IMR-90 (cell line): ENCODE results near the gene AMIGO3. TPM values are rescaled to one million over a fixed set of nuclear protein-coding genes. Genes with fewer than 3 reads are reported as not detected.

Experiments
- ATAC-seq: fragments of 200-7000 bp; cut with Tn5 transposase; 2 replicates; pipeline ENCODE4 v1.9.1; 2020; ENCODE audit warnings: low read depth, mild to moderate bottlenecking, moderate library complexity
- BruUV-seq: library from RNA; stranded (reverse); fragments of 400-500 nt; replicated peaks from 2 replicates; lab custom pipeline; 2021; lab: Mats Ljungman, UMichigan
- CTCF ChIA-PET: fragments of 300-600 bp; formaldehyde crosslinking; extraction: SDS; loops from one replicate; lab custom pipeline; 2021; ENCODE audit warnings: antibody characterized with exemption; lab: Yijun Ruan, JAX
- POLR2A ChIA-PET: fragments of 300-600 bp; sonication (Branson Sonifier 250); formaldehyde crosslinking; loops from one replicate; lab custom pipeline; 2022; ENCODE audit warnings: antibody characterized with exemption; ENCODE audit not compliant: unreplicated experiment; lab: Charles Lee
- DNase-seq: peaks from one replicate; pipeline ENCODE4 v3.0.0; 2013
- H2AFZ ChIP-seq: replicated peaks from 2 replicates; pipeline ENCODE3; 2013; ENCODE audit warnings: low read length, mild to moderate bottlenecking; ENCODE audit not compliant: poor library complexity
- H2AK5ac ChIP-seq: 2 replicates; pipeline ENCODE4 v1.6.1; 2013; ENCODE audit warnings: low read depth, low read length, inconsistent platforms
- H2AK9ac ChIP-seq: replicated peaks from 2 replicates; pipeline ENCODE3; 2013; ENCODE audit warnings: mild to moderate bottlenecking, low read depth, low read length, moderate library complexity; ENCODE audit not compliant: poor library complexity
- H2BK120ac ChIP-seq: 2 replicates; pipeline ENCODE4 v1.6.1; 2013; ENCODE audit warnings: low read depth, low read length, inconsistent platforms
- H2BK15ac ChIP-seq: 3 replicates; pipeline ENCODE4 v1.6.1; 2013; ENCODE audit warnings: low read depth, low read length, inconsistent platforms
- H2BK20ac ChIP-seq: 2 replicates; pipeline ENCODE4 v1.6.1; 2013; ENCODE audit warnings: low read depth, mild to moderate bottlenecking, inconsistent platforms, low read length, moderate library complexity
- H2BK5ac ChIP-seq: 2 replicates; pipeline ENCODE4 v1.6.1; 2013; ENCODE audit warnings: mild to moderate bottlenecking, low read depth, low read length, inconsistent platforms; ENCODE audit not compliant: poor library complexity, severe bottlenecking
- H3K14ac ChIP-seq: replicated peaks from 2 replicates; pipeline ENCODE4 v1.6.1; 2013; ENCODE audit warnings: low read depth, low read length, inconsistent platforms
- H3K18ac ChIP-seq: 2 replicates; pipeline ENCODE4 v1.6.1; 2013; ENCODE audit warnings: low read depth, low read length, control low read depth
- H3K23ac ChIP-seq: 2 replicates; pipeline ENCODE4 v1.6.1; 2013; ENCODE audit warnings: low read depth, low read length, inconsistent platforms
- H3K27ac ChIP-seq: 2 replicates; pipeline ENCODE4 v1.5.1; 2013; ENCODE audit warnings: mild to moderate bottlenecking, control low read depth, low read length; ENCODE audit not compliant: insufficient read depth
- H3K27me3 ChIP-seq: 2 replicates; pipeline ENCODE4 v1.6.1; 2013; ENCODE audit warnings: low read length; ENCODE audit not compliant: control insufficient read depth, insufficient read depth
- H3K36me3 ChIP-seq: 2 replicates; pipeline ENCODE4 v1.6.1; 2013; ENCODE audit warnings: low read length, mixed read lengths; ENCODE audit not compliant: control insufficient read depth, insufficient read depth
- H3K4ac ChIP-seq: 2 replicates; pipeline ENCODE4 v1.6.1; 2013; ENCODE audit warnings: low read depth, low read length, inconsistent platforms
- H3K4me1 ChIP-seq: 2 replicates; pipeline ENCODE4 v1.6.1; 2013; ENCODE audit warnings: low read length, mixed read lengths; ENCODE audit not compliant: control insufficient read depth, insufficient read depth
- H3K4me2 ChIP-seq: 2 replicates; pipeline ENCODE4 v1.6.1; 2013; ENCODE audit warnings: low read depth, mild to moderate bottlenecking, control low read depth, low read length, moderate library complexity
- H3K4me3 ChIP-seq: 2 replicates; pipeline ENCODE4 v1.5.1; 2013; ENCODE audit warnings: low read depth, mild to moderate bottlenecking, control low read depth, low read length, moderate library complexity; ENCODE audit not compliant: insufficient read depth
- H3K56ac ChIP-seq: 2 replicates; pipeline ENCODE4 v1.6.1; 2013; ENCODE audit warnings: low read length, inconsistent platforms; ENCODE audit not compliant: insufficient read depth; ENCODE audit errors: extremely low read depth
- H3K79me1 ChIP-seq, 2 experiments: 2 replicates each; pipeline ENCODE4 v1.6.1; 2013; ENCODE audit warnings: low read length in 2 of 2, inconsistent platforms in 1 of 2, low read depth in 1 of 2
- H3K9ac ChIP-seq: 2 replicates; pipeline ENCODE4 v1.6.1; 2013; ENCODE audit warnings: low read depth, low read length, control low read depth
- H3K9me1 ChIP-seq: 2 replicates; pipeline ENCODE4 v1.6.1; 2013; ENCODE audit warnings: low read length, inconsistent platforms; ENCODE audit not compliant: insufficient read depth
- H3K9me3 ChIP-seq: 2 replicates; pipeline ENCODE4 v1.6.1; 2013; ENCODE audit warnings: low read length; ENCODE audit not compliant: control insufficient read depth, insufficient read depth
- H4K20me1 ChIP-seq: 2 replicates; pipeline ENCODE4 v1.6.1; 2013; ENCODE audit warnings: low read length, inconsistent platforms; ENCODE audit not compliant: insufficient read depth
- H4K5ac ChIP-seq: 2 replicates; pipeline ENCODE4 v1.6.1; 2013; ENCODE audit warnings: mild to moderate bottlenecking, low read depth, low read length, control low read depth
- H4K8ac ChIP-seq, 2 experiments: 2 replicates each; pipeline ENCODE4 v1.6.1; 2013; ENCODE audit warnings: low read depth in 2 of 2, low read length in 2 of 2, control low read depth in 1 of 2, inconsistent platforms in 1 of 2
- H4K91ac ChIP-seq: 2 replicates; pipeline ENCODE4 v1.6.1; 2013; ENCODE audit warnings: low read depth, low read length, inconsistent platforms; ENCODE audit not compliant: insufficient read depth
- BHLHE40 ChIP-seq: fragments of 150-350 bp; IDR thresholded peaks from 2 replicates; pipeline ENCODE4 v1.6.1; 2016; ENCODE audit warnings: mild to moderate bottlenecking, low read depth, low read length
- ELK1 ChIP-seq: fragments of 150-350 bp; IDR thresholded peaks from 2 replicates; pipeline ENCODE4 v1.6.1; 2016; ENCODE audit warnings: low read depth, mild to moderate bottlenecking, low read length, moderate library complexity, borderline replicate concordance
- WGBS, 2 experiments: methylation state at CpG; one replicate each; pipeline versions ENCODE4 v1.1.5 to v1.1.7; 2013; ENCODE audit warnings: missing lambda C conversion rate in 2 of 2; ENCODE audit not compliant: insufficient read length in 1 of 2; ENCODE audit errors: extremely low coverage in 2 of 2; 5-methylcytosine and 5-hydroxymethylcytosine counted together
- dilution Hi-C: fragments of 300-500 bp; cut with HindIII; formaldehyde crosslinking; loops from one replicate; pipeline ENCODE4 v1.14.3; 2018; ENCODE audit warnings: low sequenced_read_pairs; ENCODE audit not compliant: unreplicated experiment
- in situ Hi-C: fragments of 300-500 bp; cut with MboI; formaldehyde crosslinking; loops from 3 replicates; pipeline ENCODE4 v1.14.3; 2019; ENCODE audit warnings: low sequenced_read_pairs, inconsistent platforms, mixed read lengths
- intact Hi-C: fragments of 100-400 bp; cut with micrococcal nuclease; formaldehyde crosslinking; loops from 2 replicates; pipeline ENCODE4 v1.10.0; 2022
- polyA plus RNA-seq, 3 experiments: library from polyadenylated mRNA; depleted of rRNA; stranded (reverse); fragments of >200 nt; gene quantifications; 2 replicates each; pipeline ENCODE4 v1.2.3, GENCODE V29; 2012; ENCODE audit warnings: low replicate concordance in 1 of 3
- total RNA-seq: library from RNA; depleted of rRNA; stranded (reverse); fragments of >200 nt; gene quantifications from 2 replicates; pipeline ENCODE4 v1.2.3, GENCODE V29; 2012

The AMIGO3 gene
- total and polyA plus RNA-seq, 2 of the 4 experiments (the other 2 are of a cell fraction) = 1.5 TPM; not detected in 1

GRCh38 chr3:49724586-49724985, 5.1 kb upstream of the AMIGO3 start:
- in situ Hi-C loops = no loop called here
- POLR2A ChIA-PET = no interaction called here

More at GRCh38 chr3:49724586-49724985, 5.1 kb upstream of the AMIGO3 start:
- intact Hi-C loops = no loop called here
- ATAC-seq (no peak), DNase-seq (peak; percentile 12)
- TF ChIP-seq ELK1 = no peak
- TF ChIP-seq BHLHE40 = 0 out of 2 replicates have a peak, but pooled peaks have one; percentile 16
- Histone ChIP-seq H4K8ac (peak overlapping the region; percentile 95 to 96), H3K36me3 (peaks cover 45% of the 10 kb centered on the region), H2AK5ac (peak overlapping the region; percentile 98), H3K27ac (peak overlapping the region; percentile 88), H3K9me1 (peaks cover 5% of the 10 kb centered on the region; the same call in 1 of the 2 replicates), H3K9ac (peak overlapping the region; percentile 90), H3K56ac (peak overlapping the region; percentile 82), H4K5ac (peak overlapping the region; percentile 67), H2BK20ac (no peak overlapping the region), H2BK15ac (no peak overlapping the region), H3K14ac (peak overlapping the region; percentile 78), H3K79me1 (peaks cover 15 to 40% of the 10 kb centered on the region in 2 experiments; a peak in 3 of 4 replicates), H3K27me3 (no peaks in the 10 kb centered on the region), H2AK9ac (peak overlapping the region; percentile 100), H2AFZ (peak overlapping the region; percentile 77), H3K23ac (peak overlapping the region; percentile 71; the same call in 1 of the 2 replicates), H3K4me3 (peak overlapping the region; percentile 67; the same call in 1 of the 2 replicates), H3K9me3 (no peaks in the 10 kb centered on the region), H3K4me1 (peaks cover 11% of the 10 kb centered on the region), H3K4ac (peak overlapping the region; percentile 87), H2BK5ac (peak overlapping the region; percentile 82), H3K4me2 (peak overlapping the region; percentile 82), H3K18ac (no peak overlapping the region), H4K20me1 (peaks cover 23% of the 10 kb centered on the region), H2BK120ac (no peak overlapping the region), H4K91ac (peak overlapping the region; percentile 93)
- WGBS, 2 experiments = 60% methylated on average over 4 of the region's 6 CpGs; no CpG with 5 or more reads in 1 of the 2 experiments
- CTCF ChIA-PET = no interaction called here
- no TSS peak for BruUV-seq
- dilution Hi-C loops = no loop called here
